Endothelial cell of umbilical vein (primary cell): ENCODE measurements around the gene STRA6.

Experiments used
- EZH2 ChIP-seq: IDR thresholded peaks from 2 replicates; pipeline ENCODE4 v1.6.1; 2012; ENCODE audit warnings: borderline replicate concordance, low read depth, mild to moderate bottlenecking, moderate library complexity, low read length, inconsistent platforms; ENCODE audit not compliant: severe bottlenecking
- FOS ChIP-seq: IDR thresholded peaks from 2 replicates; pipeline ENCODE4 v1.6.1; 2011; ENCODE audit warnings: mild to moderate bottlenecking, low read length, moderate library complexity, borderline replicate concordance; ENCODE audit not compliant: insufficient read depth
- JUN ChIP-seq: IDR thresholded peaks from 2 replicates; pipeline ENCODE4 v1.6.1; 2011; ENCODE audit warnings: borderline replicate concordance, low read depth; ENCODE audit not compliant: insufficient read length, insufficient read depth
- MAX ChIP-seq: IDR thresholded peaks from 2 replicates; pipeline ENCODE4 v1.6.1; 2011; ENCODE audit not compliant: insufficient read depth, insufficient read length
- POLR2A ChIP-seq: IDR thresholded peaks from 2 replicates; pipeline ENCODE4 v1.6.1; 2012; ENCODE audit warnings: low read depth, mild to moderate bottlenecking, control low read depth, low read length
- POLR2AphosphoS5 ChIP-seq: IDR thresholded peaks from 2 replicates; pipeline ENCODE4 v1.6.1; 2012; ENCODE audit warnings: low read depth, mild to moderate bottlenecking, control low read depth, low read length, moderate library complexity; ENCODE audit not compliant: insufficient read depth
- TF ChIP-seq, protein P1 (sequence below), 2 donors: IDR thresholded peaks; 1 replicate in 1 of 2; 2 replicates in 1 of 2; pipeline ENCODE4 v1.5.1; 2011; ENCODE audit warnings: low read length in 2 of 2, mild to moderate bottlenecking in 2 of 2, moderate library complexity in 2 of 2, control low read depth in 1 of 2, inconsistent platforms in 1 of 2, low read depth in 1 of 2; ENCODE audit not compliant: insufficient read depth in 1 of 2; ENCODE audit errors: extremely low read depth in 1 of 2

DNA sequence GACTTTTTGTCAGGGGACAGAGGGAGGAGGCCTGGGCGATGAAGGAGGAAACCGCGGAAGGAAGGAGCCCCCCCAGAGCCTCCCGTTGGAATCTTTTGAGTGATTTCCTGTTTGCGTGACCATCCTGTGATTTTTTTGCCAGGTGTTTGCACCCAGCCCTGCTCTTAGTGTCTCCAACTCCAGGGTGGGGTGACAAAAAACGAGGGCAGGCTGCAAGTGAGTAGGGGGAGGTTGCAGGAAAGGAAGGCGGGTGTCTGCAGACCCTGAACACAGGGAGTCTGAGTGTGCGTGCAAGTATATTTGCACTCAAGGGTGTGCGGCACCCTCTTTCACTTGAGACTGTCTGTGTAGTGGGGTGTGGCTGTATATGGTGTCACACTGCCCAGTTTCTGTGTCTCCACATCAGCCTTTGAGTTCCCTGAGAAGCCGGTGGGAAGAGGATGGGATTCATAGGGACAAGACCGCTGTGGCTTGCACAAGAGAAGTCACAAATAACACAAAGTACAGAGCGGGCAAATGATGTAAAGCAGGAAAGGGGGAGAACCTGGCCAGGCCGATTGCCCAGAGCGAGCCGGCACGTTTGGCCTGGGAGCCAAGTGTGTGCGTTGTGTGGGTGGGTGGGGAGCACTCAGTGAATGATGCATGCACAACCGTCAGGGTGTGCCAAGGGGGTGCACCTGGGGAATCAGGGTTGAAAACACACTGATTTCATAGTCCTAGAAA lies 65.6 kb downstream of the STRA6 start:
- TF ChIP-seq, protein P1, sequence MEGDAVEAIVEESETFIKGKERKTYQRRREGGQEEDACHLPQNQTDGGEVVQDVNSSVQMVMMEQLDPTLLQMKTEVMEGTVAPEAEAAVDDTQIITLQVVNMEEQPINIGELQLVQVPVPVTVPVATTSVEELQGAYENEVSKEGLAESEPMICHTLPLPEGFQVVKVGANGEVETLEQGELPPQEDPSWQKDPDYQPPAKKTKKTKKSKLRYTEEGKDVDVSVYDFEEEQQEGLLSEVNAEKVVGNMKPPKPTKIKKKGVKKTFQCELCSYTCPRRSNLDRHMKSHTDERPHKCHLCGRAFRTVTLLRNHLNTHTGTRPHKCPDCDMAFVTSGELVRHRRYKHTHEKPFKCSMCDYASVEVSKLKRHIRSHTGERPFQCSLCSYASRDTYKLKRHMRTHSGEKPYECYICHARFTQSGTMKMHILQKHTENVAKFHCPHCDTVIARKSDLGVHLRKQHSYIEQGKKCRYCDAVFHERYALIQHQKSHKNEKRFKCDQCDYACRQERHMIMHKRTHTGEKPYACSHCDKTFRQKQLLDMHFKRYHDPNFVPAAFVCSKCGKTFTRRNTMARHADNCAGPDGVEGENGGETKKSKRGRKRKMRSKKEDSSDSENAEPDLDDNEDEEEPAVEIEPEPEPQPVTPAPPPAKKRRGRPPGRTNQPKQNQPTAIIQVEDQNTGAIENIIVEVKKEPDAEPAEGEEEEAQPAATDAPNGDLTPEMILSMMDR (IDR thresholded peaks at IDR 0.05; ENCODE audit: extremely low read depth in 1 of 2, insufficient read depth in 1 of 2, low read depth in 1 of 2, low read length in 2 of 2), result no peak
- TF ChIP-seq MAX, result no peak
- no peak for TF ChIP-seq POLR2AphosphoS5
- no peak for TF ChIP-seq POLR2A
- no peak for TF ChIP-seq FOS
- TF ChIP-seq JUN, result no peak
- TF ChIP-seq EZH2, result no peak
